ENCODE results near the gene ANK3. TPM values are rescaled to one million over a fixed set of nuclear protein-coding genes. Genes with fewer than 3 reads are reported as not detected.
A peak's percentile ranks its signal among the peaks of the same experiment; 100 is the strongest.

Gene ANK3
- total RNA-seq, 4 donors from 2014 or later, result 34.8 to 91.3 (median 56.7) TPM

GRCh38 chr10:60009710-60010383 is 379.8 kb downstream of the ANK3 start:
- no peak for DNase-seq
- H3K27ac ChIP-seq, result peak overlapping the region; percentile 36 to 49
- no peaks in the 10 kb centered on the region for H3K27me3 ChIP-seq
- H3K4me3 ChIP-seq, result no peak overlapping the region
- TF ChIP-seq CTCF (IDR thresholded peaks at IDR 0.05), result no peak
- TF ChIP-seq POLR2A (IDR thresholded peaks at IDR 0.05), result no peak
- H3K9me3 ChIP-seq, result no peaks in the 10 kb centered on the region
- intact Hi-C loops (cut with DNase I; ENCODE audit: low total_unique reads), result no loop called here
- H3K36me3 ChIP-seq, result no peaks in the 10 kb centered on the region
- H3K4me1 ChIP-seq, result no peaks in the 10 kb centered on the region

GRCh38 chr10:60009276-60009675 is 380.4 kb downstream of the ANK3 start:
- Histone ChIP-seq H3K27ac (peak overlapping the region; percentile 36 to 49), H3K4me1 (no peaks in the 10 kb centered on the region), H3K36me3 (no peaks in the 10 kb centered on the region), H3K27me3 (no peaks in the 10 kb centered on the region), H3K9me3 (no peaks in the 10 kb centered on the region), H3K4me3 (no peak overlapping the region)
- no peak for TF ChIP-seq POLR2A (IDR thresholded peaks at IDR 0.05)
- no peak for TF ChIP-seq CTCF (IDR thresholded peaks at IDR 0.05)
- no peak for DNase-seq
- intact Hi-C loops (cut with DNase I; ENCODE audit: low total_unique reads), result no loop called here

GRCh38 chr10:60008816-60009215 is 380.9 kb downstream of the ANK3 start:
- no peak for TF ChIP-seq POLR2A (IDR thresholded peaks at IDR 0.05)
- TF ChIP-seq CTCF (IDR thresholded peaks at IDR 0.05), result no peak
- Histone ChIP-seq H3K36me3 (no peaks in the 10 kb centered on the region), H3K4me3 (no peak overlapping the region), H3K27me3 (no peaks in the 10 kb centered on the region), H3K9me3 (no peaks in the 10 kb centered on the region), H3K4me1 (no peaks in the 10 kb centered on the region), H3K27ac (peak overlapping the region; percentile 36 to 49)
- intact Hi-C loops (cut with DNase I; ENCODE audit: low total_unique reads), result no loop called here
- peak in 1 of 2 donors; percentile 34 for DNase-seq

DNA sequence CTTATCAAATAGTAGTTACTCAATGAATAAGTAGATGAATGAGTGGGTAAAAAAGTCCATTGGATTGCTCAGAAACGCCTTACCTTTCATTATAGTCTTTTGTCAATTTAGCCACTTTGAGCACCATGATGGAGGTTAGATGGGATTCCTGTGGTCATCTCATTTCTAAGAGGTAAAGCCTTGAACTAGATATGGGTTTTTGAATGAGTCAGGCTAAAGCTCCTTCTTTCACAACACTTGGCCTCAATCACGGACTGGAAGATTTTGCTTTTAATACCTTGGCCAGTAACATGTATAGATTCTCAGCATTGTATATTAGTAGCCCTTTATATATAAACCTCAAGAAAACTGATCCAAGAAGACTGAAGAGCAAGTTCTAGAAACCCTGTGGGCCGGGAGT is 383.6 kb downstream of the ANK3 start:
- Histone ChIP-seq H3K4me1 (no peaks in the 10 kb centered on the region), H3K4me3 (no peak overlapping the region), H3K27ac (no peak overlapping the region), H3K9me3 (no peaks in the 10 kb centered on the region), H3K27me3 (no peaks in the 10 kb centered on the region), H3K36me3 (no peaks in the 10 kb centered on the region)
- DNase-seq, result no peak
- intact Hi-C loops (cut with DNase I; ENCODE audit: low total_unique reads), result no loop called here
- no peak for TF ChIP-seq POLR2A (IDR thresholded peaks at IDR 0.05)
- TF ChIP-seq CTCF (IDR thresholded peaks at IDR 0.05), result no peak

- Histone ChIP-seq H3K9me3 (no peaks in the 10 kb centered on the region), H3K27ac (peak overlapping the region; percentile 14 to 19), H3K36me3 (no peaks in the 10 kb centered on the region), H3K27me3 (no peaks in the 10 kb centered on the region), H3K4me1 (no peaks in the 10 kb centered on the region), H3K4me3 (no peak overlapping the region)
- DNase-seq, result no peak
- intact Hi-C loops (cut with DNase I; ENCODE audit: low total_unique reads), result no loop called here
- no peak for TF ChIP-seq CTCF (IDR thresholded peaks at IDR 0.05)
Measured at GRCh38 chr10:60003651-60004523, 385.8 kb downstream of the ANK3 start.

All from uterus (tissue), 4 donors.